Smooth muscle cell (in vitro differentiated cells): Measurements from ENCODE around the gene HNF4A. TPM values are rescaled to one million over a fixed set of nuclear protein-coding genes. Genes with fewer than 3 reads are reported as not detected.

Experiments
- DNase-seq: peaks from one replicate; lab custom pipeline; 2025; ENCODE audit not compliant: unreplicated experiment; lab: John Stamatoyannopoulos, UW
- H2AFZ ChIP-seq: fragments of 200-600 bp; sonication (generic); 2 replicates; pipeline ENCODE4 v1.6.0; 2016; ENCODE audit warnings: antibody characterized with exemption, low read depth, mild to moderate bottlenecking
- H3F3A ChIP-seq: fragments of 200-600 bp; sonication (generic); 2 replicates; pipeline ENCODE4 v1.6.0; 2017; ENCODE audit warnings: antibody characterized with exemption, low read depth
- H3K27ac ChIP-seq: fragments of 200-600 bp; sonication (generic); 2 replicates; pipeline ENCODE4 v1.5.1; 2016; ENCODE audit warnings: low read depth, mild to moderate bottlenecking
- H3K27me3 ChIP-seq: fragments of 200-600 bp; sonication (generic); 2 replicates; pipeline ENCODE4 v1.6.1; 2016; ENCODE audit warnings: low read depth, mild to moderate bottlenecking
- H3K36me3 ChIP-seq: fragments of 200-600 bp; sonication (generic); 2 replicates; pipeline ENCODE4 v1.5.1; 2016; ENCODE audit warnings: low read depth
- H3K4me1 ChIP-seq: fragments of 200-600 bp; sonication (generic); 2 replicates; pipeline ENCODE4 v1.5.1; 2016; ENCODE audit warnings: low read depth
- H3K4me2 ChIP-seq: fragments of 200-600 bp; sonication (generic); 2 replicates; pipeline ENCODE4 v1.6.0; 2016; ENCODE audit warnings: mild to moderate bottlenecking
- H3K4me3 ChIP-seq: fragments of 200-600 bp; sonication (generic); 2 replicates; pipeline ENCODE4 v1.5.1; 2016; ENCODE audit warnings: mild to moderate bottlenecking
- H3K79me2 ChIP-seq: fragments of 200-600 bp; sonication (generic); 2 replicates; pipeline ENCODE4 v1.6.0; 2016; ENCODE audit warnings: low read depth, mild to moderate bottlenecking
- H3K9ac ChIP-seq: fragments of 200-600 bp; sonication (generic); 2 replicates; pipeline ENCODE4 v1.6.0; 2016; ENCODE audit warnings: low read depth
- H3K9me3 ChIP-seq: fragments of 200-600 bp; sonication (generic); replicated peaks from 2 replicates; pipeline ENCODE4 v1.5.1; 2016; ENCODE audit warnings: low read depth
- H4K20me1 ChIP-seq: fragments of 200-600 bp; sonication (generic); 2 replicates; pipeline ENCODE4 v1.6.0; 2016; ENCODE audit warnings: low read depth
- WGBS: methylation state at CpG from one replicate; pipeline ENCODE4 v1.1.7; 2016; ENCODE audit warnings: low lambda C conversion rate; 5-methylcytosine and 5-hydroxymethylcytosine counted together
- polyA plus RNA-seq: library from polyadenylated mRNA; unstranded; fragments of >200 nt; fragmentation: Nextera tagmentation; extraction: Ambion mirVana; gene quantifications from 2 replicates; pipeline ENCODE4 v1.2.1, GENCODE V29; 2016
- total RNA-seq: library from RNA; depleted of rRNA; stranded (reverse); fragments of >200 nt; gene quantifications from 2 replicates; pipeline ENCODE4 v1.2.3, GENCODE V29; 2014
- TF ChIP-seq, protein P1 (sequence below): fragments of 200-600 bp; sonication (generic); IDR thresholded peaks from 2 replicates; pipeline ENCODE4 v1.5.1; 2017; ENCODE audit warnings: borderline replicate concordance, mild to moderate bottlenecking, antibody characterized with exemption; ENCODE audit not compliant: insufficient read depth, poor library complexity, severe bottlenecking

HNF4A gene
- total and polyA plus RNA-seq, 2 experiments from 2014 or later: not detected

DNA sequence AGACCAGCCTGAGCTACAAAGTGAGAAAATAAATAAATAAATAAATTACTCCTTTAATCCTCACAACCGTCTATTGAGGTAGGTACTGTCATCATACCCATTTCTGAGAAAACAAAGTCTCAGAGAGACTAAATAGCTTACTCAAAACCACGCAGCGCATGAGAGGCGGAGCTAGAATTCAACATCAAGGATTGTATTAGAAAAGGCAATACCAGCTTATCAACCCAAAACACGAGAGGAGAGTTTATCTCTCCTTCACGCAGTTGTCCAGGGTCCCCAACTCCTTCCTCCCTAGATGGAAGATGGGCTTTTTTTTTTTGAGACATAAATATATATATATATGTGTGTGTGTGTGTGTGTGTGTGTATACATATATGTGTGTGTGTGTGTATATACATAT lies 12.2 kb downstream of the HNF4A start:
- no peaks in the 10 kb centered on the region for H3K79me2 ChIP-seq
- no peak overlapping the region for H3K4me2 ChIP-seq
- H3K9me3 ChIP-seq: no peaks in the 10 kb centered on the region
- H4K20me1 ChIP-seq: no peaks in the 10 kb centered on the region
- H3K27ac ChIP-seq: no peak overlapping the region
- no peaks in the 10 kb centered on the region for H3K27me3 ChIP-seq
- H3F3A ChIP-seq: no peaks in the 10 kb centered on the region
- no peaks in the 10 kb centered on the region for H3K36me3 ChIP-seq
- no peaks in the 10 kb centered on the region for H3K4me1 ChIP-seq
- WGBS: 91% methylated on average over 6 of the region's 6 CpGs
- no peak for DNase-seq
- TF ChIP-seq, protein P1, sequence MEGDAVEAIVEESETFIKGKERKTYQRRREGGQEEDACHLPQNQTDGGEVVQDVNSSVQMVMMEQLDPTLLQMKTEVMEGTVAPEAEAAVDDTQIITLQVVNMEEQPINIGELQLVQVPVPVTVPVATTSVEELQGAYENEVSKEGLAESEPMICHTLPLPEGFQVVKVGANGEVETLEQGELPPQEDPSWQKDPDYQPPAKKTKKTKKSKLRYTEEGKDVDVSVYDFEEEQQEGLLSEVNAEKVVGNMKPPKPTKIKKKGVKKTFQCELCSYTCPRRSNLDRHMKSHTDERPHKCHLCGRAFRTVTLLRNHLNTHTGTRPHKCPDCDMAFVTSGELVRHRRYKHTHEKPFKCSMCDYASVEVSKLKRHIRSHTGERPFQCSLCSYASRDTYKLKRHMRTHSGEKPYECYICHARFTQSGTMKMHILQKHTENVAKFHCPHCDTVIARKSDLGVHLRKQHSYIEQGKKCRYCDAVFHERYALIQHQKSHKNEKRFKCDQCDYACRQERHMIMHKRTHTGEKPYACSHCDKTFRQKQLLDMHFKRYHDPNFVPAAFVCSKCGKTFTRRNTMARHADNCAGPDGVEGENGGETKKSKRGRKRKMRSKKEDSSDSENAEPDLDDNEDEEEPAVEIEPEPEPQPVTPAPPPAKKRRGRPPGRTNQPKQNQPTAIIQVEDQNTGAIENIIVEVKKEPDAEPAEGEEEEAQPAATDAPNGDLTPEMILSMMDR: no peak
- H2AFZ ChIP-seq: no peak overlapping the region
- no peak overlapping the region for H3K9ac ChIP-seq
- no peak overlapping the region for H3K4me3 ChIP-seq

DNA sequence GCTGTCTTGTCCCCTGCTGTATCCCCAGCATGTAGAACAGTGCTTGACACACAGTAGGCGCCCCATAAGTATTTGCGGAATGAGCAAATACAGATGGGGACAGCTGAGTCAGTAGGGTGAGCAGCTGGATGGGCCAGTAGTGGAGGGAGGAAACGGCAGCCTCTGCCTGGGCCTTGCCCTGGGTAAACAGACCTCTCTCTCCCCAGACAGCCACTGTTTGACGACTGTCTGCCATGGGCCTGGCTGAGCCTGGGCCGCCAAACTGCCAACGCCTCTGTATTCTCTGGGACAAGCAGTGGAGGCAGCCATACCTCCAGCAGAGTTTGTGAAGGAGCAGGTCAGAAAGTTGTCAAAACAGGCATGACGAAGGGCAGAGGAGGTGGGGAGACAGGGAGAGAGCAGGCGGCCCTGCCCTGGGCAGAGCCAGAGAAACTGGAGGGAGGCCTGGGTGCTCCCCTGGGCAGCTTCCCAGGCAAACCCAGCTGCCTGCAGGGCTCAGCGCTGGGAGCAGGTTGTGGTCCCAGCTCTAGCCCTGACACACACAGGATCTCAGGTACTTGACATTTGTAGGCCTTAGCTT lies 15.2 kb downstream of the HNF4A start:
- Histone ChIP-seq H3K9me3 (no peaks in the 10 kb centered on the region), H3K36me3 (no peaks in the 10 kb centered on the region), H4K20me1 (no peaks in the 10 kb centered on the region), H3K4me2 (no peak overlapping the region), H3K4me1 (no peaks in the 10 kb centered on the region), H2AFZ (peak overlapping the region; percentile 77), H3K79me2 (no peaks in the 10 kb centered on the region), H3K27me3 (no peaks in the 10 kb centered on the region), H3K9ac (no peak overlapping the region), H3K27ac (no peak overlapping the region), H3K4me3 (no peak overlapping the region), H3F3A (no peaks in the 10 kb centered on the region)
- 57% methylated on average over 9 of the region's 9 CpGs for WGBS
- no peak for DNase-seq
- TF ChIP-seq, protein P1: no peak

DNA sequence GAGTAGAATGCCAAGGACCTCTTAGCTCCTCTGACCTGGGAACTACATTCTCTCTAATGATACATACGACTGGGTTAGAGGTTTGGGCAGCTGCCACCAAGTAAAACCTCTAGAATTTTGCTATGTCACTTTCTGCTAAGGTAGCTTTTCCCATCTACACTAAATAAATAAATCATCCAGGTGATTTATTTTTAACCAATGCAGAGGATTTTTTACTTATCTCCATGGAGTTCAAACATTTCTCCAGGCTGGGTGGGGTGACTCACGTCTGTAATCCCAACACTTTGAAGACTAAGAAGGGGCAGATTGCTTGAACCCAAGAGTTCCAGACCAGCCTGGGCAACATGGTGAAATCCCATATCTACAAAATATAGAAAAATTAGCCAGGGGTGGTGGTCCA lies 27.1 kb downstream of the HNF4A start:
- Histone ChIP-seq H3K79me2 (no peaks in the 10 kb centered on the region), H4K20me1 (no peaks in the 10 kb centered on the region), H3K4me2 (no peak overlapping the region), H3K36me3 (no peaks in the 10 kb centered on the region), H3K9ac (no peak overlapping the region), H2AFZ (no peak overlapping the region), H3K9me3 (no peaks in the 10 kb centered on the region), H3K27me3 (no peaks in the 10 kb centered on the region), H3K4me3 (no peak overlapping the region), H3F3A (no peaks in the 10 kb centered on the region), H3K27ac (no peak overlapping the region), H3K4me1 (no peaks in the 10 kb centered on the region)
- TF ChIP-seq, protein P1: no peak
- WGBS: 86% methylated on average over 2 of the region's 2 CpGs
- no peak for DNase-seq

DNA sequence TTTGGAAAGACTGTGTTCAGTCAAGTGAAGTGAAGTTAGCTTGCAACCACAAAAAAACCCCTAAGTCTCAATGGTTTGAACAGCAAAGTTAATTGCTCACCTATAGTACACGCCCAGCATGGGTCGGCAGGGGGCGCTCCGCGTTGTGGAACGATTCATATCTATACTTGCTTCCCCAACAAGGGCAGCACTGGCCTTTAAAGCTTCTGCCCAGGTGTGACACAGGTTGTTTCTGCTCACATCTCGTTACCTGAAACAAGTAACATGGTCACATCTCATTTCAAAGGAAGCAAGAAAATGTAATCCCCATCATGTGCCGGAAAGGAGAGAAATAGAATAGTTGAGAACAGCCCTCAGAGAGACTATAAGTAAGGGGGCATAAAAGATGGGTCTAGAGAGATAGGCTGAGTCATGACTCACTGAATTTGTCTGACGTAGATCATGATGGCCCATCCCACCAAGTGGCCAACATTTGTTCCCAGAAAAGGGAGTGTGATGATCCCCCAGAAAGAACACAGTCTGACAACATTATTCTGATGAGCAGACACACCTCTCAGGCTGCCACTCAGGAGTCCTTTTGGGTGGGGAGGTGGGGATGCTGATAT lies 29.0 kb downstream of the HNF4A start:
- Histone ChIP-seq H3K79me2 (no peaks in the 10 kb centered on the region), H3K4me2 (no peak overlapping the region), H3K4me3 (no peak overlapping the region), H3K4me1 (no peaks in the 10 kb centered on the region), H3K9ac (no peak overlapping the region), H3K27ac (no peak overlapping the region), H2AFZ (no peak overlapping the region), H3K36me3 (no peaks in the 10 kb centered on the region), H4K20me1 (no peaks in the 10 kb centered on the region), H3K27me3 (peaks cover 2% of the 10 kb centered on the region), H3K9me3 (no peaks in the 10 kb centered on the region), H3F3A (no peaks in the 10 kb centered on the region)
- TF ChIP-seq, protein P1: peak; percentile 92
- 18% methylated on average over 9 of the region's 9 CpGs for WGBS
- DNase-seq: peak; percentile 21
